Natural killer cell (primary cell): ENCODE measurements around the gene SLC44A3. TPM values are rescaled to one million over a fixed set of nuclear protein-coding genes. Genes with fewer than 3 reads are reported as not detected.
"Not testable (repeated sequence)": the region's sequence is repeated elsewhere in the genome, so short reads cannot be mapped to it uniquely, and the experiment has no call there.

Experiments used
- ATAC-seq, 3 donors: fragments of 150-1000 bp in 2 of 3; fragments of 200-7000 bp in 1 of 3; cut with Tn5 transposase; 1 replicate in 1 of 3; 2 replicates in 2 of 3; pipeline ENCODE4 v1.10.0; 2021; ENCODE audit warnings: mild to moderate bottlenecking in 2 of 3, moderate library complexity in 2 of 3
- DNase-seq, 2 donors: peaks; one replicate each; pipeline versions ENCODE4 v3.0.0 to v3.0.0-alpha.2; 2013 to 2021; ENCODE audit warnings: mixed read lengths in 1 of 2
- H3K27ac ChIP-seq: one replicate; pipeline ENCODE4 v1.5.1; 2013; ENCODE audit warnings: mild to moderate bottlenecking, low read length
- H3K27me3 ChIP-seq: one replicate; pipeline ENCODE4 v1.6.1; 2013; ENCODE audit warnings: low read length; ENCODE audit not compliant: control insufficient read depth, insufficient read depth
- H3K36me3 ChIP-seq: one replicate; pipeline ENCODE4 v1.6.1; 2013; ENCODE audit warnings: low read length; ENCODE audit not compliant: control insufficient read depth, insufficient read depth
- H3K4me1 ChIP-seq: one replicate; pipeline ENCODE4 v1.6.1; 2013; ENCODE audit warnings: low read length; ENCODE audit not compliant: control insufficient read depth, insufficient read depth
- H3K4me3 ChIP-seq: one replicate; pipeline ENCODE4 v1.5.1; 2013; ENCODE audit warnings: low read length
- H3K9me3 ChIP-seq: one replicate; pipeline ENCODE4 v1.6.1; 2013; ENCODE audit warnings: low read length; ENCODE audit not compliant: control insufficient read depth, insufficient read depth
- H3K27ac Mint-ChIP-seq, 2 donors: one replicate each; pipeline ENCODE4 v1.8.0; 2022; ENCODE audit warnings: mild to moderate bottlenecking in 2 of 2, mixed read lengths in 2 of 2, moderate library complexity in 1 of 2
- H3K27me3 Mint-ChIP-seq, 2 donors: one replicate each; pipeline ENCODE4 v1.8.0; 2022; ENCODE audit warnings: low read depth in 2 of 2, mixed read lengths in 2 of 2
- H3K36me3 Mint-ChIP-seq: one replicate; pipeline ENCODE4 v1.8.0; 2022; ENCODE audit warnings: mixed read lengths
- H3K4me1 Mint-ChIP-seq, 2 donors: one replicate each; pipeline ENCODE4 v1.8.0; 2022; ENCODE audit warnings: mixed read lengths in 2 of 2
- H3K4me3 Mint-ChIP-seq: one replicate; pipeline ENCODE4 v1.8.0; 2022; ENCODE audit warnings: mild to moderate bottlenecking, moderate library complexity, mixed read lengths
- H3K9me3 Mint-ChIP-seq, 2 donors: one replicate each; pipeline ENCODE4 v1.8.0; 2022; ENCODE audit warnings: mixed read lengths in 2 of 2
- CTCF ChIP-seq: fragments of 200-600 bp; IDR thresholded peaks from one replicate; pipeline ENCODE4 v1.8.0; 2022; ENCODE audit warnings: antibody characterized with exemption
- WGBS: methylation state at CpG from one replicate; pipeline ENCODE4 v1.1.7; 2013; ENCODE audit warnings: missing lambda C conversion rate; ENCODE audit not compliant: insufficient coverage; 5-methylcytosine and 5-hydroxymethylcytosine counted together
- intact Hi-C: fragments of 100-400 bp; cut with micrococcal nuclease; formaldehyde crosslinking; loops from one replicate; pipeline ENCODE4 v1.14.2; 2022
- total RNA-seq, 4 donors: library from RNA; stranded (reverse); fragments of 120-200 nt in 1 of 4; gene quantifications; one replicate each; pipeline versions ENCODE4 v1.2.3 to v1.2.4, GENCODE V29; 2013 to 2022

Gene SLC44A3
- total RNA-seq, 3 donors from 2014 or later (not counting 1 experiment from before 2014, with no cell fraction given) = 0.58 TPM; not detected in 2

- intact Hi-C loops = no loop called here
- Mint-ChIP-seq H3K4me3 (no peak overlapping the region), H3K27ac (no peak overlapping the region), H3K36me3 (no peaks in the 10 kb centered on the region), H3K27me3 (peaks cover 26 to 44% of the 10 kb centered on the region in 2 donors), H3K4me1 (no peaks in the 10 kb centered on the region), H3K9me3 (no peaks in the 10 kb centered on the region)
- Histone ChIP-seq H3K36me3 (no peaks in the 10 kb centered on the region), H3K27ac (no peak overlapping the region), H3K4me3 (no peak overlapping the region), H3K9me3 (no peaks in the 10 kb centered on the region), H3K4me1 (no peaks in the 10 kb centered on the region), H3K27me3 (no peaks in the 10 kb centered on the region)
- no peak for TF ChIP-seq CTCF
- DNase-seq (no peak), ATAC-seq (no peak)
- WGBS = 79% methylated on average over 6 of the region's 6 CpGs
These were observed 12.9 kb downstream of the SLC44A3 start for GRCh38 chr1:94832931-94833585.

GRCh38 chr1:94836891-94837290 is 16.7 kb downstream of the SLC44A3 start:
- ATAC-seq (no peak), DNase-seq (no peak)
- Histone ChIP-seq H3K4me3 (no peak overlapping the region), H3K36me3 (no peaks in the 10 kb centered on the region), H3K27me3 (no peaks in the 10 kb centered on the region), H3K4me1 (no peaks in the 10 kb centered on the region), H3K9me3 (no peaks in the 10 kb centered on the region), H3K27ac (no peak overlapping the region)
- intact Hi-C loops = no loop called here
- Mint-ChIP-seq H3K4me3 (no peak overlapping the region), H3K27ac (no peak overlapping the region), H3K9me3 (no peaks in the 10 kb centered on the region), H3K27me3 (peaks cover 17 to 34% of the 10 kb centered on the region in 2 donors), H3K4me1 (no peaks in the 10 kb centered on the region), H3K36me3 (no peaks in the 10 kb centered on the region)
- no peak for TF ChIP-seq CTCF
- WGBS = 86% methylated on average over 2 of the region's 2 CpGs

GRCh38 chr1:94840381-94840780 is 20.2 kb downstream of the SLC44A3 start:
- H3K27me3 ChIP-seq, intact Hi-C loops, H3K9me3 ChIP-seq, H3K27ac ChIP-seq, H3K4me1 ChIP-seq, H3K4me3 Mint-ChIP-seq, H3K4me1 Mint-ChIP-seq, H3K9me3 Mint-ChIP-seq, H3K36me3 Mint-ChIP-seq, ATAC-seq, H3K4me3 ChIP-seq, H3K27ac Mint-ChIP-seq, H3K36me3 ChIP-seq, DNase-seq: not testable (repeated sequence)
- WGBS = 89% methylated on average over 9 of the region's 9 CpGs
- H3K27me3 Mint-ChIP-seq = peaks cover 19 to 25% of the 10 kb centered on the region in 2 donors

- ATAC-seq = no peak
- Histone ChIP-seq H3K36me3 (no peaks in the 10 kb centered on the region), H3K9me3 (no peaks in the 10 kb centered on the region), H3K4me1 (no peaks in the 10 kb centered on the region), H3K27me3 (no peaks in the 10 kb centered on the region), H3K27ac (no peak overlapping the region), H3K4me3 (no peak overlapping the region)
- intact Hi-C loops = no loop called here
- no peak for TF ChIP-seq CTCF
- Mint-ChIP-seq H3K4me3 (no peak overlapping the region), H3K4me1 (no peaks in the 10 kb centered on the region), H3K9me3 (no peaks in the 10 kb centered on the region), H3K36me3 (no peaks in the 10 kb centered on the region), H3K27me3 (peaks cover 15 to 25% of the 10 kb centered on the region in 2 donors), H3K27ac (no peak overlapping the region)
- no peak for DNase-seq
- WGBS = 88% methylated on average over 5 of the region's 5 CpGs
These were observed 20.7 kb downstream of the SLC44A3 start for GRCh38 chr1:94840808-94841207.
